ENCODE data around the gene TLR2.

DNA sequence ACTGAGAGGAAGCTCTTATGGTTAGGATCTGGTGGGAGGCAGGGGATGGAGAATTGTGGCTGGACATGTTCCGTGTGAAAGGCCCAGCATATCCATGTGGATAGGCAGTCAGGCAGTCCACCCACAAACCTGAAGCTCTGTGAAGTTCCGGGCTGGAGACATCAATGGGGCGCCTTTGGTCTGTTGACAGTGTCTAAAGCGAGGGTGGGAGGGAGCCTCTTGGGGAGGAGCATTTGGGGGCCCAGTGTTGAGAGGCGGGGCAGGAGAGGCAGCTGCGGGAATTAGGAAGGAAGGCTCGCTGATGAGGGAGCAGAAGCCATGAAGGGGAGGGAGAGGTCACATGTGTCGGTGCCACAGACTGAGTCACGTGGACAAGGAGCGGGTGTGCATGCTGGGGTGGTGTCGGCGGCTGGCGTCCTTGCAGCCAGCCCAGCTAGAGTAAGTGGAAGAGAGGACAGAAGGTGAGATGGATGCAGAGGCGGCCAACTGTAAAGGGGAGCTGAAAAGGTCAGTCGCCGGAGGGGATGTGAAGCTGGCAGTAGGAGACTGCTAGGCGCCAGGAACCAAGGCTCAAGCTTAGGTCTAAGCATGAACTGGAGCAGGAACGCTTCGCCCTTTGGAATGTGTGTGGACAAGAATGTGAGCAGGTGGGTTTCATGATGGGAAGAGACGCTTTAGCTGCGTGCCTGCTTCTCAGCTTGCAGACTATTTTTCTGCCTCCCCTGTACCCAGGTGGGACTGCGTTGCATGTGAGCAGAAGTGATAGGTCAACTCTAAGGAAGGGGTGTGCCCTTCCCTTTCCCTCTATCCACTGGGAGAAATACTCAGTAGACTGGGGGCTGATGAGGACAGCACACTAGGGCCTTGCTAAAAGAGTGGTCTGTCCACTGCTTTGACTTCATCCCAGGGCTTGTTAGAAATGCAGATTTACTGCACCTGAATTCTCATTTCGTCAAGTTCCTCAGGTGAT, 44.0 kb upstream of the TLR2 start:
- TF ChIP-seq, protein P1, sequence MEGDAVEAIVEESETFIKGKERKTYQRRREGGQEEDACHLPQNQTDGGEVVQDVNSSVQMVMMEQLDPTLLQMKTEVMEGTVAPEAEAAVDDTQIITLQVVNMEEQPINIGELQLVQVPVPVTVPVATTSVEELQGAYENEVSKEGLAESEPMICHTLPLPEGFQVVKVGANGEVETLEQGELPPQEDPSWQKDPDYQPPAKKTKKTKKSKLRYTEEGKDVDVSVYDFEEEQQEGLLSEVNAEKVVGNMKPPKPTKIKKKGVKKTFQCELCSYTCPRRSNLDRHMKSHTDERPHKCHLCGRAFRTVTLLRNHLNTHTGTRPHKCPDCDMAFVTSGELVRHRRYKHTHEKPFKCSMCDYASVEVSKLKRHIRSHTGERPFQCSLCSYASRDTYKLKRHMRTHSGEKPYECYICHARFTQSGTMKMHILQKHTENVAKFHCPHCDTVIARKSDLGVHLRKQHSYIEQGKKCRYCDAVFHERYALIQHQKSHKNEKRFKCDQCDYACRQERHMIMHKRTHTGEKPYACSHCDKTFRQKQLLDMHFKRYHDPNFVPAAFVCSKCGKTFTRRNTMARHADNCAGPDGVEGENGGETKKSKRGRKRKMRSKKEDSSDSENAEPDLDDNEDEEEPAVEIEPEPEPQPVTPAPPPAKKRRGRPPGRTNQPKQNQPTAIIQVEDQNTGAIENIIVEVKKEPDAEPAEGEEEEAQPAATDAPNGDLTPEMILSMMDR (IDR thresholded peaks at IDR 0.05) = no peak
- no peak for TF ChIP-seq POLR2A (IDR thresholded peaks at IDR 0.05)
